Hypothalamus (tissue), 51 donors: ENCODE data around the gene RNF227.
A peak's percentile ranks its signal among the peaks of the same experiment; 100 is the strongest.
"Not testable (repeated sequence)": the region's sequence is repeated elsewhere in the genome, so short reads cannot be mapped to it uniquely, and the experiment has no call there.

Experiments used
- DNase-seq, 51 donors: peaks; one replicate each; lab custom pipeline; 2025; lab: John Stamatoyannopoulos, UW

RNF227 gene

GRCh38 chr17:7915611-7916384 lies at the start of gene RNF227:
Gene RNF227 (minus strand): TSS chr17:7916289. CDS start chr17:7916195, 94 bp downstream.
- peak; percentile 43 to 92 (median 76) for DNase-seq

DNA sequence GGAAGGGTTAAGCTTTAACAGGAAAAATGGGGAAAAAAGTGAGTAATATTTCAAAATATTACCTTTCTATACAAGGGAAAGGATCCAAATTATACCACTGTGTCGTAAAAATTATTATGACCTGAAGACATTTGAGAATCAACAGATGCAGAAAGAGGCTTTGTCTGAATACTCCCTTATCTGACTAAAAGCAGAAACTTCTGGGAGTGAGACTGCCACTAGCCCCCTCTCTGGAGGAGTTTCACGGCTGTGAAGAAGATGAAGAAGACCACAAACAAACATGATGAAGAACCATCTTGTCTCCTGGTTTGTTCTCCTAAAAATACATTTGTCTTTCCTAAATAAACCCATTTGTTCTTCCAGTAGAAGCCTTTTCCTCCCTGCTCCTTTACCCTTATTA lies 45.3 kb upstream of the RNF227 start:
- no peak for DNase-seq

GRCh38 chr17:7959503-7960253 lies 43.6 kb upstream of the RNF227 start:
- no peak for DNase-seq

GRCh38 chr17:7956228-7956965 lies 40.3 kb upstream of the RNF227 start:
- DNase-seq, result peak in 1 of 51 donors; percentile 5

- DNase-seq, result no peak
Observed at GRCh38 chr17:7955414-7956227, 39.5 kb upstream of the RNF227 start.

- DNase-seq, result not testable (repeated sequence)
Observed at GRCh38 chr17:7953266-7953665, 37.2 kb upstream of the RNF227 start.

DNA sequence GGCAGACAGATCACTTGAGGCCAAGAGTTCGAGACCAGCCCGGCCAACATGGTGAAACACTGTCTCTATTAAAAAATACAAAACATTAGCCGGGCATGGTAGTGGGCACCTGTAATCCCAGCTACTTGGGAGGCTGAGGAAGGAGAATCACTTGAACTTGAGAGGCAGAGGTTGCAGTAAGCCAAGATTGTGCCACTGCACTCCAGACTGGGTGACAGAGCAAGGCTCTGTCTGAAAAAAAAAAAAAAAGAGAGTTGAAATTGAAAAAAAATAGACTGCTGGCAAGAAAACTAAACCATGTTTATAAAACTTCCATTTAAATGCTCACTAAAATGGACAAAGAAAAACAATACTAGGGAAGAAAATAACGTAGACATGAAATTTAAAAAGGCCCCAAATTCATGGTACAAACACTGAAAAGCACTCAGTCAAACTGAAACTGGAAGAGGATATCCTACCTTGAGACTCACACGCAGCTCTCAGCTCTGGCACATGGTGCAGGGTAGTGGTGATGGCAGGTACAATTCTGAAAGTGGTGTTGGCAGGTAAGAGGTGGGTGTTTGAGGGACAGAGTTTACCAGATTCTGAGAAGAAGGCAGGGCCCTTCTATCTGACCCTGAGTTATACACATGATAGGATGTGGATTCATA lies 35.2 kb upstream of the RNF227 start:
- DNase-seq, result no peak

DNA sequence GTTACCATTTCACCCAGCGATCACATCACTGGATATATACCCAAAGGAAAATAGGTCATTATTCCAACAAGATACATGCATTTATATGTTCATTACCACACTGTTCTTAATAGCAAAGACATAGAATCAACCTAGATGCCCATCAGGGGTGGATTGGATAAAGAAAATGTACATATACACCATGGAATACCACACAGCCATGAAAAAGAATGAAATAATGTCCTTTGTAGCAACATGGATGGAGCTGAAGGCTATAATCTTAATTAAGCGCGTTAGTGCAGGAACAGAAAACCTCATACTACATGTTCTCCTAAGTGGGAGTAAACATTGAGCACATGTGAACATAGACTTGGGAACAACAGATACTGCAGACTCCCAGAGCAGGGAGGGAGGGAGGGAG lies 34.5 kb upstream of the RNF227 start:
- DNase-seq, result no peak

GRCh38 chr17:7947651-7948050 lies 31.6 kb upstream of the RNF227 start:
- DNase-seq, result no peak

DNA sequence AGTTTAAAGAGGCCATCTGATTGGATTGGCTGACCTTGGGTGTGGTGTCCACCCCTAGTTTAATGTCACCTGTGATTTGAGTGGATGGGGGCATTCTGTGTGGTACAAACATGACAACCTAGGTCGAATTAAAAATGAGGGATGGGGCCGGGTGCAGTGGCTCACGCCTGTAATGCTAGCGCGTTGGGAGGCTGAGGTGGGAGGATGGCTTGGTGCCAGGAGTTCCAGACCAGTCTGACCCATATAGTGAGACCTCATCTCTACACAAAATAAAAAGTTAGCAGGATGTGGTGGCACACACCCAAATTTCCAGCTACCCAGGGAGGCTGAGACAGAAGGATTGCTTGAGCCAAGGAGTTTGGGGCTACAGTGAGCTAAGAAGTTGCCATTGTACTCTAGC lies 30.4 kb upstream of the RNF227 start:
- no peak for DNase-seq

- no peak for DNase-seq
Observed at GRCh38 chr17:7945651-7946050, 29.6 kb upstream of the RNF227 start.

- DNase-seq, result no peak
Observed at GRCh38 chr17:7944326-7944725, 28.2 kb upstream of the RNF227 start.

DNA sequence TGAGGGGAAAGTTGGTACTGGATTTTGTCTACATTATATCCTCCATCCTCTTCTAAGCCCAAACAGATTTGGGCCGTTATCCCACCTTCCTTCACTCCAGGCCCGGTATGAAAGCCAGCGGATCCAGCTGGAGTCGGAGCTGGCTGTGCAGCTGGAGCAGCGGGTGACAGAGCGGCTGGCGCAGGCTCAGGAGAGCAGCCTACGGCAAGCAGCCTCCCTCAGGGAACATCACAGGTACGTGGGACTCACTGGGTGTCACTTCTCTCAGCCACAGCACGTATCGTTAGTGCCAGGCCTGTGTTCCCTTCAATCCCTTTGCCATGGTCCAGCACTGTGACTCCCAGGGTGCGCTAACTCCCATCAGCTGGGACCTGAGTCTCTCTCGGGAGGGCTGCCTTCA lies 27.2 kb upstream of the RNF227 start:
- DNase-seq, result no peak

DNA sequence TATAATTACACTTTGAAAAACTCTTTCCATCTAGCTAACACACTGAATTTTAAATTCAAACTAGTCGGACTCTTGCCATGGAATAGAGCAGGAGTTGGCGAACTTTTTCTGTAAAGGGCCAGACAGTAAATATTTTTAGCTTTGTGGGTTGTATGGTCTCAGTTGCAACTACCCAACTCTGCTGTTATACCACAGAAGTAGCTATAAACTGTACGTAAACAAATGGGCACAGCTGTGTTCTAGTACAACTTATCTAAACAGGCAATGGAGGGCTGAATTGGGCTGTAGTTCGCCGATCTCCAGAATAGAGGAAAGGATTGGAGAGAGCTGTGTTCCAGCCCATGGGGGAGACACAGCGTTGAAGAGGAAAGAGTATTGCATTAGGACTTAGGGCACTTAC lies 24.7 kb upstream of the RNF227 start:
- DNase-seq, result no peak

- DNase-seq, result no peak
Observed at GRCh38 chr17:7940034-7940433, 23.9 kb upstream of the RNF227 start.

DNA sequence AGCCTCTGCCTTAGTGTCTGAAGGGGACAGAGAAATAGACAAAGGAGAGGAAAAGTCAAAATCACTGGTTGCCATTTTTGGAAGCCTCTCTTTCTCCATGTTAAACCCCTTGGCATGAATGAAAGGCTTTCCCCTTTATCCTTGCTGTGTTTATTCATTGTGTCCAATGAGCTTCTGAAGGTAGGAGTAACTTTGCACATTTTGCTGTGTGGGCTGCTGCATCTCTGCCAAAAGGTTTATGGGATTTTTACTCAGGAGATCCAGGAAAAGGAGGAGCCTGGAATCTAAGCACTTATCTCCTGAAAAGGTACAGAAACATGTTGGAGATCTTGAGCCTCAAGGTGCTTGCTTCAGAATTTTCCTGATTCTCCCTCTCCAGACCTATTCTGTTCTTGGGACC lies 19.8 kb upstream of the RNF227 start:
- DNase-seq, result no peak

GRCh38 chr17:7932949-7933348 lies 16.9 kb upstream of the RNF227 start:
- peak in 5 of 51 donors; percentile 4 to 46 (median 31) for DNase-seq

DNA sequence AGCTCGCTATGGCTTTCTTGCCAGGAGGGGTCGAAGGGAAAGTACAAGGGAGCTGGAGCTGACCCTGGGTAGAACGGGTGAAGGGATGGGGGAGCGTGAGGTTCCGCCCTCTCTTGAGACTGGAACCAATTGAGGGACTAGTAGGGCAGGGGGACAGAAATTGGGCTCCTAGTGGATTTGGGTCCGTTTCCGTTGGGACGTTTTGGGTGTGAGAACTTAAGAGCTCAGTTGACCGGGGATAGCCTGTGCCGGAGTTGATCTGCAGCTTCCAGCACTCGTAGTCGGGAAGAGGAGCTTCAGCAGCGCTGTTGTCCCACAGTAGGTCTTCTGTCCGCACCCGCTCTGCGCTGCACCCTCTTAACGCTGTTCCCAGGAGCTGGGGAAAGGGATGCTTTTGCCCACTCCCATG lies 16.4 kb upstream of the RNF227 start:
- DNase-seq, result peak in 11 of 51 donors; percentile 3 to 59 (median 29)

DNA sequence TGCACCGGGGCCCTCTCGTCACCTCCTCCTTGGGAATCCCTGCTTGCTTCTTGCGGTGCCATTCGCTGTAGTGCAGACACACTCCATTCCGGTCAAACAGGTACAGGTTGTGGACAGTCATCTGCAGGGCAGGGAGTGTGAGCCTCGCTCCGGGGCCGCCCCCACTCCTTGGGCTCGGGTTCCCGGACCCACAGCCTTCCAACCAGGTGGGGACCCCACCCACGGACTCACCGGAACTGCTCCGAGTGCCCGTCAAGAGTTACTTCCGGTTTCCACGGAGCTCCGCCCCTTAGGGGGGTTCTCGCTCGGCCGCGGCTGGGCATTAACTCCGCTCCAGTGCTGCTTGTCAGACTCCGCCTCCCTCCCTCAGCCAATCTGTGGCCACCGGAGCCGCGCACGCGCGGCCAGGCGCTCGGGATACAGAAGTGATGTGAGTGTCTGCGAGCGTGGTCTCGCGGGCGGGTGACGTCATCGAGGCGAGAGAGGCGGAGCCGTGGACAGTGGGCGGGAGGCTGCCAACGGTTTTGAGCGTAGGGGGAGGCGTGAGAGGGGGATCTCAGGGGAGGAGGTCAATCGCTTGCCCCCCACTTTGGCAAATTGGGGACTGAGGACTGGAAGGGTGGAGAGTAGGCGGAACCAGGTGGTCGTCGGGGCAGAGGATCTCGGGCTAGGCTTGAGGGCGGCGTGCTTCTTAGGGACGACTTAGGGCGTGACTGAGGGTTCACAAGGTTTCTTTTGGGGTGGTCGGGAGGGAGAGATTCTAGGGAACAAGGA lies 15.8 kb upstream of the RNF227 start, which contains the start of the genes CNTROB and TRAPPC1:
Gene CNTROB (plus strand): TSS at position 498 of the 774 bp plus-strand sequence. CDS start 874 bp downstream, outside the sequence.
Gene TRAPPC1 (minus strand): TSS at position 238 of the 774 bp plus-strand sequence. CDS start 117 bp downstream, at position 121.
- DNase-seq, result peak; percentile 86 to 100 (median 99)
